H9 (cell line): ENCODE results near the gene DCP1A. TPM values are rescaled to one million over a fixed set of nuclear protein-coding genes. Genes with fewer than 3 reads are reported as not detected.

Source experiments
- DNase-seq: peaks from one replicate; pipeline ENCODE4 v3.0.0-alpha.2; 2017
- H2AFZ ChIP-seq: one replicate; pipeline ENCODE4 v1.6.1; 2013; ENCODE audit warnings: mild to moderate bottlenecking, low read length, control low read depth, moderate library complexity
- H2AK5ac ChIP-seq: 2 replicates; pipeline ENCODE4 v1.6.1; 2013; ENCODE audit warnings: low read length, control low read depth, mixed read lengths; ENCODE audit not compliant: insufficient read length
- H2BK120ac ChIP-seq: one replicate; pipeline ENCODE4 v1.6.1; 2013; ENCODE audit warnings: low read depth, mild to moderate bottlenecking, low read length, control low read depth, inconsistent platforms; ENCODE audit not compliant: poor library complexity, severe bottlenecking
- H2BK12ac ChIP-seq: 2 replicates; pipeline ENCODE4 v1.6.1; 2013; ENCODE audit warnings: low read length, control low read depth, mixed read lengths, low read depth; ENCODE audit not compliant: insufficient read length
- H2BK15ac ChIP-seq: 2 replicates; pipeline ENCODE4 v1.6.1; 2013; ENCODE audit warnings: low read depth, low read length, control low read depth
- H2BK20ac ChIP-seq: one replicate; pipeline ENCODE4 v1.6.1; 2013; ENCODE audit warnings: low read depth, mild to moderate bottlenecking, low read length, control low read depth, inconsistent platforms; ENCODE audit not compliant: poor library complexity, severe bottlenecking
- H2BK5ac ChIP-seq: 2 replicates; pipeline ENCODE4 v1.6.1; 2013; ENCODE audit warnings: low read length, control low read depth, mixed read lengths; ENCODE audit not compliant: insufficient read length
- H3K14ac ChIP-seq: 2 replicates; pipeline ENCODE4 v1.6.1; 2013; ENCODE audit warnings: low read length, control low read depth; ENCODE audit not compliant: insufficient read depth
- H3K18ac ChIP-seq: 2 replicates; pipeline ENCODE4 v1.6.1; 2013; ENCODE audit warnings: low read depth, mild to moderate bottlenecking, mixed read lengths, low read length, control low read depth; ENCODE audit not compliant: insufficient read length
- H3K23ac ChIP-seq: 2 replicates; pipeline ENCODE4 v1.6.1; 2013; ENCODE audit warnings: low read length, control low read depth, mixed read lengths, low read depth; ENCODE audit not compliant: insufficient read length
- H3K23me2 ChIP-seq: 2 replicates; pipeline ENCODE4 v1.6.1; 2013; ENCODE audit warnings: low read depth, mild to moderate bottlenecking, mixed read lengths, low read length, control low read depth; ENCODE audit not compliant: insufficient read length, poor library complexity, severe bottlenecking
- H3K27ac ChIP-seq: 2 replicates; pipeline ENCODE4 v1.5.1; 2013; ENCODE audit warnings: low read length, control low read depth, mixed read lengths, low read depth; ENCODE audit not compliant: insufficient read length
- H3K27me3 ChIP-seq: 2 replicates; pipeline ENCODE4 v1.6.1; 2013; ENCODE audit warnings: low read length, control low read depth, inconsistent platforms; ENCODE audit not compliant: insufficient read depth
- H3K4ac ChIP-seq: 2 replicates; pipeline ENCODE4 v1.6.1; 2013; ENCODE audit warnings: low read depth, mild to moderate bottlenecking, control low read depth, inconsistent platforms, low read length, moderate library complexity
- H3K4me1 ChIP-seq: 2 replicates; pipeline ENCODE4 v1.6.1; 2013; ENCODE audit warnings: low read length, control low read depth, inconsistent platforms; ENCODE audit not compliant: insufficient read depth
- H3K4me2 ChIP-seq: 2 replicates; pipeline ENCODE4 v1.6.1; 2013; ENCODE audit warnings: low read length, control low read depth, mixed read lengths; ENCODE audit not compliant: insufficient read length, insufficient read depth
- H3K56ac ChIP-seq: 2 replicates; pipeline ENCODE4 v1.6.1; 2013; ENCODE audit warnings: low read depth, mild to moderate bottlenecking, mixed read lengths, low read length, control low read depth; ENCODE audit not compliant: insufficient read length
- H3K79me1 ChIP-seq: 2 replicates; pipeline ENCODE4 v1.6.1; 2013; ENCODE audit warnings: low read depth, mild to moderate bottlenecking, moderate library complexity, low read length, control low read depth, inconsistent platforms; ENCODE audit not compliant: insufficient read depth, poor library complexity, severe bottlenecking
- H3K79me2 ChIP-seq: 2 replicates; pipeline ENCODE4 v1.6.1; 2013; ENCODE audit warnings: low read length, control low read depth, inconsistent platforms; ENCODE audit not compliant: insufficient read depth
- H3K9ac ChIP-seq: 2 replicates; pipeline ENCODE4 v1.6.1; 2013; ENCODE audit warnings: low read length, control low read depth, mixed read lengths; ENCODE audit not compliant: insufficient read length; ENCODE audit errors: extremely low read depth
- H3K9me3 ChIP-seq: one replicate; pipeline ENCODE4 v1.6.1; 2013; ENCODE audit warnings: low read depth, low read length, inconsistent platforms; ENCODE audit not compliant: control insufficient read depth
- H3T11ph ChIP-seq: one replicate; pipeline ENCODE4 v1.6.1; 2013; ENCODE audit warnings: mild to moderate bottlenecking, low read length, control low read depth, inconsistent platforms
- H4K20me1 ChIP-seq: one replicate; pipeline ENCODE4 v1.6.1; 2013; ENCODE audit not compliant: control insufficient read depth, insufficient read length, insufficient read depth
- H4K5ac ChIP-seq: 2 replicates; pipeline ENCODE4 v1.6.1; 2013; ENCODE audit warnings: low read depth, mild to moderate bottlenecking, mixed read lengths, low read length, control low read depth; ENCODE audit not compliant: insufficient read length
- H4K8ac ChIP-seq: replicated peaks from 2 replicates; pipeline ENCODE4 v1.6.1; 2013; ENCODE audit warnings: low read length, control low read depth, mixed read lengths, low read depth; ENCODE audit not compliant: insufficient read length
- H4K91ac ChIP-seq: 2 replicates; pipeline ENCODE4 v1.6.1; 2013; ENCODE audit warnings: low read depth, mild to moderate bottlenecking, moderate library complexity, mixed read lengths, low read length, control low read depth; ENCODE audit not compliant: insufficient read length
- H3K27ac Mint-ChIP-seq, 3 experiments: 2 replicates in 2 of 3; 3 replicates in 1 of 3; pipeline ENCODE4 v1.8.0; 2020 to 2021; ENCODE audit warnings: mixed read lengths in 3 of 3, mild to moderate bottlenecking in 1 of 3, moderate library complexity in 1 of 3
- H3K27me3 Mint-ChIP-seq: 2 replicates; pipeline ENCODE4 v1.8.0; 2021; ENCODE audit warnings: low read depth, mild to moderate bottlenecking, moderate library complexity, mixed read lengths
- H3K36me3 Mint-ChIP-seq, 3 experiments: 2 replicates in 2 of 3; 3 replicates in 1 of 3; pipeline ENCODE4 v1.8.0; 2020 to 2021; ENCODE audit warnings: low read depth in 3 of 3, mixed read lengths in 3 of 3; ENCODE audit not compliant: insufficient read depth in 1 of 3
- H3K4me1 Mint-ChIP-seq, 2 experiments: 2 replicates each; pipeline ENCODE4 v1.8.0; 2020; ENCODE audit warnings: mixed read lengths in 2 of 2
- H3K4me3 Mint-ChIP-seq, 2 experiments: 2 replicates in 1 of 2; 3 replicates in 1 of 2; pipeline ENCODE4 v1.8.0; 2020 to 2021; ENCODE audit warnings: mild to moderate bottlenecking in 2 of 2, mixed read lengths in 2 of 2, moderate library complexity in 1 of 2
- H3K9me3 Mint-ChIP-seq, 2 experiments: 2 replicates in 1 of 2; 3 replicates in 1 of 2; pipeline ENCODE4 v1.8.0; 2020; ENCODE audit warnings: mild to moderate bottlenecking in 2 of 2, mixed read lengths in 2 of 2, moderate library complexity in 1 of 2
- WGBS: extraction: QIAGEN DNeasy Blood & Tissue Kit; methylation state at CpG from one replicate; pipeline ENCODE4 v1.1.7; 2013; ENCODE audit warnings: missing lambda C conversion rate, low lambda C conversion rate, mixed read lengths; ENCODE audit not compliant: insufficient read length; ENCODE audit errors: extremely low coverage; 5-methylcytosine and 5-hydroxymethylcytosine counted together
- total RNA-seq: library from RNA; stranded (reverse); gene quantifications from 2 replicates; pipeline ENCODE4 v1.2.1, GENCODE V29; 2021
- TF ChIP-seq, protein P1 (sequence below): fragments of 200-600 bp; sonication (generic); conservative IDR thresholded peaks from 3 replicates; pipeline ENCODE4 v1.8.0; 2021; ENCODE audit warnings: antibody characterized with exemption, mild to moderate bottlenecking

The DCP1A gene
- total RNA-seq, 1 experiment from 2014 or later = 17.8 TPM

DNA sequence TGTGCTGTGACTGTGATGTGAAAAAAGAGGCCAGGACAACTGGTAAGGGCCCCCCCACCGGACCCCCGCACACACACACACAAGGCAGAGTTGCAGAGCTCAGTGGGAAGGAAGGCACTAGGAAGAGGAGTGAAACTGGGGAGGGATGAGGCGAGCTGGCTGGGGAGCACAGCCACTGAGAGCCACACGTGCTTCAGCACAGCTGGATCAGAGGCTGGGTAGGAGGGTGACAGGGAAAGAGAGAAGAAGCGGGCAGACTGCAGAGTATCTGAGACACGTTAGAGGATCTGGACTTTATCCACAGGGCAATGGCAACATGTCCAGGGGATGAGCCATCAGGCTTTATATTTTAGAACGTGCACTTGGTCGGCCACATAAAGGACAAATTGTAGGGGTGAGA, 53.5 kb downstream of the DCP1A start:
- Histone ChIP-seq H2AFZ (no peak overlapping the region), H3K4me2 (no peak overlapping the region), H3K9ac (no peak overlapping the region), H2BK15ac (no peak overlapping the region), H3K27ac (no peak overlapping the region), H4K20me1 (no peaks in the 10 kb centered on the region), H2BK120ac (no peak overlapping the region), H3K27me3 (no peaks in the 10 kb centered on the region), H3K4ac (no peak overlapping the region), H3T11ph (no peak overlapping the region), H2BK12ac (no peak overlapping the region), H3K79me2 (no peaks in the 10 kb centered on the region), H3K56ac (no peak overlapping the region), H3K14ac (no peak overlapping the region; the same call in 1 of the 2 replicates), H3K23ac (no peak overlapping the region), H4K91ac (no peak overlapping the region), H3K79me1 (no peaks in the 10 kb centered on the region), H3K9me3 (no peaks in the 10 kb centered on the region), H4K5ac (no peak overlapping the region), H3K18ac (no peak overlapping the region), H3K23me2 (no peaks in the 10 kb centered on the region), H2AK5ac (no peak overlapping the region), H3K4me1 (0 out of 2 replicates have a peak, but pooled peaks cover 3% of the 10 kb centered on the region), H4K8ac (no peak overlapping the region), H2BK20ac (no peak overlapping the region), H2BK5ac (no peak overlapping the region)
- WGBS = no CpG with 5 or more reads among the region's 8 CpGs
- Mint-ChIP-seq H3K36me3 (peaks cover 8 to 22% (median 19%) of the 10 kb centered on the region in 3 experiments; a peak in 5 of 7 replicates), H3K27ac (peak overlapping the region; percentile 8 to 32 (median 19); a peak in 5 of 7 replicates), H3K9me3 (no peaks in the 10 kb centered on the region), H3K4me3 (no peak overlapping the region), H3K27me3 (no peaks in the 10 kb centered on the region), H3K4me1 (peaks cover 6 to 21% of the 10 kb centered on the region in 2 experiments)
- TF ChIP-seq, protein P1, sequence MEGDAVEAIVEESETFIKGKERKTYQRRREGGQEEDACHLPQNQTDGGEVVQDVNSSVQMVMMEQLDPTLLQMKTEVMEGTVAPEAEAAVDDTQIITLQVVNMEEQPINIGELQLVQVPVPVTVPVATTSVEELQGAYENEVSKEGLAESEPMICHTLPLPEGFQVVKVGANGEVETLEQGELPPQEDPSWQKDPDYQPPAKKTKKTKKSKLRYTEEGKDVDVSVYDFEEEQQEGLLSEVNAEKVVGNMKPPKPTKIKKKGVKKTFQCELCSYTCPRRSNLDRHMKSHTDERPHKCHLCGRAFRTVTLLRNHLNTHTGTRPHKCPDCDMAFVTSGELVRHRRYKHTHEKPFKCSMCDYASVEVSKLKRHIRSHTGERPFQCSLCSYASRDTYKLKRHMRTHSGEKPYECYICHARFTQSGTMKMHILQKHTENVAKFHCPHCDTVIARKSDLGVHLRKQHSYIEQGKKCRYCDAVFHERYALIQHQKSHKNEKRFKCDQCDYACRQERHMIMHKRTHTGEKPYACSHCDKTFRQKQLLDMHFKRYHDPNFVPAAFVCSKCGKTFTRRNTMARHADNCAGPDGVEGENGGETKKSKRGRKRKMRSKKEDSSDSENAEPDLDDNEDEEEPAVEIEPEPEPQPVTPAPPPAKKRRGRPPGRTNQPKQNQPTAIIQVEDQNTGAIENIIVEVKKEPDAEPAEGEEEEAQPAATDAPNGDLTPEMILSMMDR = no peak
- no peak for DNase-seq
